ENCODE measurements around the gene CD68. TPM values are rescaled to one million over a fixed set of nuclear protein-coding genes. Genes with fewer than 3 reads are reported as not detected.

Gene CD68
- total RNA-seq, 1 experiment from 2014 or later, result 30.2 TPM

DNA sequence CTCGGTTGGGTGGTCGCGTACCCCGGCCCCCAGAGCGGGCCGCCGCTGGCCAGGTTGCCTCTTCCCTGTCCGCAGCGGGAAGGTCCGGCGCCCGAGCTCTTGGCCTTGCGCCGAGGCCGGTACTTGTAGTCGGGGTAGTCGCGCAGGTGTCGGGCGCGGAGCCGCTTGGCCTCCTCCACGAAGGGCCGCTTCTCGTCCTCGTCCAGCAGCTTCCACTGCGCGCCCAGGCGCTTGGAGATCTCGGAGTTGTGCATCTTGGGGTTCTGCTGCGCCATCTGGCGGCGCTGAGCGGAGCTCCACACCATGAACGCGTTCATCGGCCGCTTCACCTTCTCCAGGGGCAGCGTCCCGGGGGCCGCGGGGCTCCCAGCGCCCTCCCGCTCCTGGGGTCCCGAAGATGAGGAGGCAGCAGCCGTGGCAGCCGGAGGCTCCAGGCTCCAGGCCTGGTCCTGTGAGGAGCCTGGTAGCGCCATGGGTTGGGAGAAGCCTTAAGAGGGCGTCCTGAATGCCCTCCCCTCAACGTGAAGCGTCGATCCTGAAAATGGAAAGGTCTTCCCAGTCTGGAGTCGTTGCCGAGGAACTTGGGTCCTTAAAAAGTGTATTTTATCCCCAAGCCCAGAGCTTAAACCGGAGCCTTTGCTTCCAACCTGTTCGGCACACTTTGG lies 9.9 kb downstream of the CD68 start:
- ATAC-seq, result peak; percentile 38
- H2AFZ ChIP-seq (ENCODE audit: low read length), result no peak overlapping the region
- peak; percentile 61 for TF ChIP-seq CTCF (conservative IDR thresholded peaks at IDR 0.05; ENCODE audit: low read depth, low read length)
- no peak for TF ChIP-seq EZH2phosphoT487 (IDR thresholded peaks at IDR 0.05; ENCODE audit: borderline replicate concordance, low read length)
- TF ChIP-seq EZH2 (IDR thresholded peaks at IDR 0.05; ENCODE audit: low read length, unreplicated experiment), result no peak
- peaks cover 32% of the 10 kb centered on the region for H3K79me2 ChIP-seq (ENCODE audit: low read length)
- ChIA-PET CTCF (interaction anchor here (0.6 to 1.1 kb wide), 2 partner anchors 32 to 98 kb away, joined by 4 to 5 read pairs; partner anchors contain the start of genes TP53 and WRAP53), POLR2A (ENCODE audit: unreplicated experiment) (no interaction called here)
- H3K4me2 ChIP-seq (ENCODE audit: low read length), result no peak overlapping the region
- H3K27me3 ChIP-seq (ENCODE audit: low read length), result no peaks in the 10 kb centered on the region
- no peaks in the 10 kb centered on the region for H3K9me2 ChIP-seq (replicated peaks; ENCODE audit: low read length)
- peak overlapping the region; percentile 92; the same call in 1 of the 2 replicates for H3K27ac ChIP-seq (ENCODE audit: low read length)
- DNase-seq, result peak; percentile 46
- no peaks in the 10 kb centered on the region for H4K20me1 ChIP-seq (ENCODE audit: low read length)
- TSS peak; percentile 48 for BruUV-seq (replicated peaks)
- intact Hi-C loops (cut with micrococcal nuclease), result no loop called here
- no peaks in the 10 kb centered on the region for H3K9me3 ChIP-seq (ENCODE audit: low read length)
- no peak overlapping the region for H3K9ac ChIP-seq (ENCODE audit: low read length)
- peaks cover 6% of the 10 kb centered on the region; the same call in 1 of the 2 replicates for H3K36me3 ChIP-seq (ENCODE audit: low read depth, low read length)
- peaks cover 49% of the 10 kb centered on the region for H3K4me1 ChIP-seq (ENCODE audit: insufficient read depth, low read length)
- H3F3A ChIP-seq (ENCODE audit: low read length, unreplicated experiment), result no peaks in the 10 kb centered on the region
- no peak overlapping the region for H3K4me3 ChIP-seq (ENCODE audit: low read length)

DNA sequence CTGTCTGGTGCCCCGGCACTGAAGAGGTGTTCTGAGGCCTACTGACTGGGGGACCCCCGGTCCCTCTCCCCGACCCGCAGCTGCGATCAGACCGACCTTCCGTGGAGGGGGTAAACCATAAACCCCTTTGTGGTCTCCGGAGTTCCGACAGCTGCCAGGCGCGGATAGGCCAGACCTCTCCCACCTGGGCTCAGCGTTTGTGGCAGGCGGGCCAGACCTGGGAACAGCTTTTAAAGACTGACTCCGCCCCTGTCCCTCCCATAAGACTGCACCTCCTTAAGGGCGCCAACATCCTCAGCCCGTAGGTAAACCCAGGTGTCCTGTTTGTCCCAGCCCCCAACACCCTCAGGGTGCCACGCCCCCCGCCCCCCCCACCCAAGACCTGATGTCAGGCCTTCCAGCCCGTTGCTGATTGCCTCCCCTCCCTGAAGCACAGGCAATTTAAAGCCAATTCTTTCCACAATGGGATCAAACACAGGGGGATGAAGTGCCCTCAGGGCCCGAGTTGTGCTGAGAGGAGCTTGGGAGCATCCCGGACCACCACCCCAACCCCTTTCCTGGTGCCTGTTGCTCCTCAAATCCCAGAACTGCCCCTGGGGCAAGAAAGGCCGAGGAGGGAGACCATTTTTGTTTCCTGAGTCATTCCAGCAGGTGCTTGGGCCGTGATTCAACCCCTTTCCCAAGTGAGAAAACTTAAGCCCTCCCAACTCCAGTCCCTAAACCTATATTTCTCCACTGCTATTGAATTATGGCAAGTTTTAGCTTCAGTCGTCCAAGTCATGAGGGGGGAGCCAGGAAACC lies 10.7 kb downstream of the CD68 start, which contains the start of gene SOX15:
Gene SOX15 (minus strand): TSS at position 204 of the 801 bp plus-strand sequence. CDS start 418 bp downstream, outside the sequence.
- no peak within 1 kb of the TSS for H2AFZ ChIP-seq (ENCODE audit: low read length)
- H3F3A ChIP-seq (ENCODE audit: low read length, unreplicated experiment), result no peaks in the 10 kb centered on the region
- H3K9me3 ChIP-seq (ENCODE audit: low read length), result no peaks in the 10 kb centered on the region
- ATAC-seq (peak; percentile 21), DNase-seq (peak; percentile 70)
- no TSS peak for BruUV-seq (replicated peaks)
- H3K79me2 ChIP-seq (ENCODE audit: low read length), result peaks cover 24% of the 10 kb centered on the region
- H3K4me2 ChIP-seq (ENCODE audit: low read length), result peak within 1 kb of the TSS; percentile 79
- H4K20me1 ChIP-seq (ENCODE audit: low read length), result no peaks in the 10 kb centered on the region
- CTCF ChIA-PET, result interaction anchor here (0.5 to 1.1 kb wide), 3 partner anchors 31 to 213 kb away, joined by 4 to 8 read pairs (median 5); partner anchors contain the start of genes TP53 and WRAP53
- peak within 1 kb of the TSS; percentile 43; the same call in 1 of the 2 replicates for H3K4me3 ChIP-seq (ENCODE audit: low read length)
- TF ChIP-seq EZH2phosphoT487 (IDR thresholded peaks at IDR 0.05; ENCODE audit: borderline replicate concordance, low read length) (no peak), CTCF (conservative IDR thresholded peaks at IDR 0.05; ENCODE audit: low read depth, low read length) (no peak)
- intact Hi-C loops (cut with micrococcal nuclease), result no loop called here
- peaks cover 7% of the 10 kb centered on the region for H3K36me3 ChIP-seq (ENCODE audit: low read depth, low read length)
- H3K9me2 ChIP-seq (replicated peaks; ENCODE audit: low read length), result no peaks in the 10 kb centered on the region
- H3K27ac ChIP-seq (ENCODE audit: low read length), result peak within 1 kb of the TSS; percentile 92
- H3K4me1 ChIP-seq (ENCODE audit: insufficient read depth, low read length), result peaks cover 46% of the 10 kb centered on the region
- no peaks in the 10 kb centered on the region for H3K27me3 ChIP-seq (ENCODE audit: low read length)
- POLR2A ChIA-PET (ENCODE audit: unreplicated experiment), result interaction anchor here (0.5 to 0.7 kb wide), 3 partner anchors 12 to 111 kb away, joined by 4 to 6 read pairs (median 4); partner anchors contain the start of gene ZBTB4
- peak within 1 kb of the TSS; percentile 65 for H3K9ac ChIP-seq (ENCODE audit: low read length)
